ENCODE results near the gene NEO1.
A peak's percentile ranks its signal among the peaks of the same experiment; 100 is the strongest.

Gene NEO1

GRCh38 chr15:73303636-73304035 lies 251.4 kb downstream of the NEO1 start:
- TF ChIP-seq POLR2AphosphoS5 (IDR thresholded peaks at IDR 0.05; ENCODE audit: low read depth, low read length) (no peak), POLR2A (IDR thresholded peaks at IDR 0.05; ENCODE audit: low read depth, low read length) (no peak), TAF1 (IDR thresholded peaks at IDR 0.05; ENCODE audit: borderline replicate concordance, low read depth, low read length) (no peak)
- DNase-seq (ENCODE audit: insufficient read length) = no peak
- no peak for FAIRE-seq

GRCh38 chr15:73305331-73306211 lies 253.3 kb downstream of the NEO1 start:
- TF ChIP-seq TAF1 (IDR thresholded peaks at IDR 0.05; ENCODE audit: borderline replicate concordance, low read depth, low read length) = no peak
- FAIRE-seq (no peak), DNase-seq (ENCODE audit: insufficient read length) (no peak)

GRCh38 chr15:73308305-73308704 lies 256.0 kb downstream of the NEO1 start:
- TF ChIP-seq POLR2AphosphoS5 (IDR thresholded peaks at IDR 0.05; ENCODE audit: low read depth, low read length) (no peak), POLR2A (IDR thresholded peaks at IDR 0.05; ENCODE audit: low read depth, low read length) (no peak), TAF1 (IDR thresholded peaks at IDR 0.05; ENCODE audit: borderline replicate concordance, low read depth, low read length) (no peak)
- no peak for FAIRE-seq

GRCh38 chr15:73313861-73314260 lies 261.6 kb downstream of the NEO1 start:
- no peak for FAIRE-seq
- DNase-seq (ENCODE audit: insufficient read length) = no peak
- TF ChIP-seq POLR2A (IDR thresholded peaks at IDR 0.05; ENCODE audit: low read depth, low read length) = no peak
- TF ChIP-seq TAF1 (IDR thresholded peaks at IDR 0.05; ENCODE audit: borderline replicate concordance, low read depth, low read length) = no peak
- TF ChIP-seq POLR2AphosphoS5 (IDR thresholded peaks at IDR 0.05; ENCODE audit: low read depth, low read length) = no peak

More at GRCh38 chr15:73308305-73308704, 256.0 kb downstream of the NEO1 start:
- no peak for DNase-seq (ENCODE audit: insufficient read length)

GRCh38 chr15:73317651-73318462 lies 265.6 kb downstream of the NEO1 start:
- FAIRE-seq = no peak

GRCh38 chr15:73318463-73319351 lies 266.4 kb downstream of the NEO1 start:
- DNase-seq (ENCODE audit: insufficient read length) (no peak), FAIRE-seq (peak; percentile 81)
- TF ChIP-seq POLR2AphosphoS5 (IDR thresholded peaks at IDR 0.05; ENCODE audit: low read depth, low read length) (no peak), TAF1 (IDR thresholded peaks at IDR 0.05; ENCODE audit: borderline replicate concordance, low read depth, low read length) (no peak), POLR2A (IDR thresholded peaks at IDR 0.05; ENCODE audit: low read depth, low read length) (no peak)

More at GRCh38 chr15:73317651-73318462, 265.6 kb downstream of the NEO1 start:
- TF ChIP-seq POLR2A (IDR thresholded peaks at IDR 0.05; ENCODE audit: low read depth, low read length) (no peak), POLR2AphosphoS5 (IDR thresholded peaks at IDR 0.05; ENCODE audit: low read depth, low read length) (no peak), TAF1 (IDR thresholded peaks at IDR 0.05; ENCODE audit: borderline replicate concordance, low read depth, low read length) (no peak)
- no peak for DNase-seq (ENCODE audit: insufficient read length)

GRCh38 chr15:73319460-73320245 lies 267.4 kb downstream of the NEO1 start:
- DNase-seq (ENCODE audit: insufficient read length) (no peak), FAIRE-seq (no peak)
- TF ChIP-seq POLR2AphosphoS5 (IDR thresholded peaks at IDR 0.05; ENCODE audit: low read depth, low read length) (no peak), TAF1 (IDR thresholded peaks at IDR 0.05; ENCODE audit: borderline replicate concordance, low read depth, low read length) (no peak), POLR2A (IDR thresholded peaks at IDR 0.05; ENCODE audit: low read depth, low read length) (no peak)

GRCh38 chr15:73320619-73321180 lies 268.4 kb downstream of the NEO1 start:
- TF ChIP-seq POLR2A (IDR thresholded peaks at IDR 0.05; ENCODE audit: low read depth, low read length) (no peak), TAF1 (IDR thresholded peaks at IDR 0.05; ENCODE audit: borderline replicate concordance, low read depth, low read length) (no peak), POLR2AphosphoS5 (IDR thresholded peaks at IDR 0.05; ENCODE audit: low read depth, low read length) (no peak)
- FAIRE-seq (no peak), DNase-seq (ENCODE audit: insufficient read length) (no peak)

GRCh38 chr15:73321496-73322450 lies 269.5 kb downstream of the NEO1 start:
- DNase-seq (ENCODE audit: insufficient read length) = no peak
- no peak for TF ChIP-seq POLR2AphosphoS5 (IDR thresholded peaks at IDR 0.05; ENCODE audit: low read depth, low read length)
- no peak for FAIRE-seq

Data from GM12892 (cell line).